Gastrocnemius medialis (tissue), 4 donors: ENCODE data around the gene HEMGN.

Source experiments
- CTCF ChIP-seq, 5 experiments: fragments of 450-650 bp in 3 of 5; fragments of 200-600 bp in 2 of 5; sonication (generic) in 2 of 5; IDR thresholded peaks in 4 of 5; conservative IDR thresholded peaks in 1 of 5; 1 replicate in 4 of 5; 2 replicates in 1 of 5; pipeline ENCODE4 v1.5.1; 2016 to 2019; ENCODE audit warnings: antibody characterized with exemption in 5 of 5, mild to moderate bottlenecking in 3 of 5, moderate library complexity in 3 of 5
- POLR2A ChIP-seq, 2 donors: fragments of 450-650 bp; IDR thresholded peaks; one replicate each; pipeline ENCODE4 v1.6.1; 2017; ENCODE audit warnings: antibody characterized with exemption in 2 of 2, mild to moderate bottlenecking in 2 of 2, moderate library complexity in 2 of 2

GRCh38 chr9:97970165-97970564 is 32.2 kb upstream of the HEMGN start:
- TF ChIP-seq CTCF (IDR thresholded peaks at IDR 0.05 in 4 of 5, conservative IDR thresholded peaks at IDR 0.05 in 1 of 5) (no peak), POLR2A (IDR thresholded peaks at IDR 0.05) (no peak)
